Muscle layer of duodenum (tissue), 2 donors: Measurements from ENCODE around the gene KCTD3.

Source experiments
- H3K27ac ChIP-seq: one replicate; pipeline ENCODE4 v1.7.0; 2013; ENCODE audit warnings: mild to moderate bottlenecking, low read length
- H3K27me3 ChIP-seq: one replicate; pipeline ENCODE4 v1.7.0; 2013; ENCODE audit warnings: low read depth, mild to moderate bottlenecking, control low read depth, low read length
- H3K36me3 ChIP-seq, 2 donors: one replicate each; pipeline ENCODE4 v1.7.0; 2013; ENCODE audit warnings: low read length in 2 of 2, control low read depth in 1 of 2, mild to moderate bottlenecking in 1 of 2; ENCODE audit not compliant: insufficient read depth in 2 of 2, control insufficient read depth in 1 of 2
- H3K4me1 ChIP-seq, 2 donors: one replicate each; pipeline ENCODE4 v1.7.0; 2013; ENCODE audit warnings: low read length in 2 of 2, mild to moderate bottlenecking in 2 of 2, control low read depth in 1 of 2, moderate library complexity in 1 of 2; ENCODE audit not compliant: insufficient read depth in 2 of 2, control insufficient read depth in 1 of 2
- H3K4me3 ChIP-seq, 2 donors: one replicate each; pipeline ENCODE4 v1.7.0; 2013; ENCODE audit warnings: low read length in 2 of 2, low read depth in 1 of 2, mild to moderate bottlenecking in 1 of 2
- H3K9me3 ChIP-seq, 2 donors: one replicate each; pipeline ENCODE4 v1.7.0; 2013; ENCODE audit warnings: low read length in 2 of 2, control low read depth in 1 of 2, mild to moderate bottlenecking in 1 of 2; ENCODE audit not compliant: control insufficient read depth in 1 of 2
- donor health status: healthy.

Gene KCTD3

GRCh38 chr1:215643592-215644321 lies 76.7 kb downstream of the KCTD3 start:
- H3K27ac ChIP-seq, result no peak overlapping the region
- H3K4me1 ChIP-seq, result no peaks in the 10 kb centered on the region
- no peak overlapping the region for H3K4me3 ChIP-seq
- no peaks in the 10 kb centered on the region for H3K27me3 ChIP-seq
- no peaks in the 10 kb centered on the region for H3K9me3 ChIP-seq
- H3K36me3 ChIP-seq, result no peaks in the 10 kb centered on the region

GRCh38 chr1:215645182-215645581 lies 78.1 kb downstream of the KCTD3 start:
- H3K4me1 ChIP-seq, result no peaks in the 10 kb centered on the region
- no peak overlapping the region for H3K27ac ChIP-seq

GRCh38 chr1:215645861-215646260 lies 78.8 kb downstream of the KCTD3 start:
- H3K27ac ChIP-seq, result no peak overlapping the region
- no peak overlapping the region for H3K4me3 ChIP-seq
- H3K27me3 ChIP-seq, result no peaks in the 10 kb centered on the region
- H3K36me3 ChIP-seq, result no peaks in the 10 kb centered on the region
- no peaks in the 10 kb centered on the region for H3K9me3 ChIP-seq
- no peaks in the 10 kb centered on the region for H3K4me1 ChIP-seq

More at GRCh38 chr1:215645182-215645581, 78.1 kb downstream of the KCTD3 start:
- no peak overlapping the region for H3K4me3 ChIP-seq
- no peaks in the 10 kb centered on the region for H3K27me3 ChIP-seq
- no peaks in the 10 kb centered on the region for H3K9me3 ChIP-seq
- H3K36me3 ChIP-seq, result no peaks in the 10 kb centered on the region

- no peaks in the 10 kb centered on the region for H3K4me1 ChIP-seq
- H3K36me3 ChIP-seq, result no peaks in the 10 kb centered on the region
- no peak overlapping the region for H3K4me3 ChIP-seq
Observed at GRCh38 chr1:215647738-215648137, 80.6 kb downstream of the KCTD3 start.

GRCh38 chr1:215648957-215649356 lies 81.9 kb downstream of the KCTD3 start:
- Histone ChIP-seq H3K27ac (no peak overlapping the region), H3K4me1 (no peaks in the 10 kb centered on the region), H3K27me3 (no peaks in the 10 kb centered on the region), H3K4me3 (no peak overlapping the region), H3K36me3 (no peaks in the 10 kb centered on the region), H3K9me3 (no peaks in the 10 kb centered on the region)

More at GRCh38 chr1:215647738-215648137, 80.6 kb downstream of the KCTD3 start:
- H3K27ac ChIP-seq, result no peak overlapping the region
- no peaks in the 10 kb centered on the region for H3K9me3 ChIP-seq
- H3K27me3 ChIP-seq, result no peaks in the 10 kb centered on the region

- Histone ChIP-seq H3K36me3 (no peaks in the 10 kb centered on the region), H3K27ac (no peak overlapping the region), H3K4me3 (no peak overlapping the region), H3K4me1 (no peaks in the 10 kb centered on the region), H3K9me3 (no peaks in the 10 kb centered on the region), H3K27me3 (no peaks in the 10 kb centered on the region)
Observed at GRCh38 chr1:215650446-215651149, 83.5 kb downstream of the KCTD3 start.

GRCh38 chr1:215651867-215652266 lies 84.8 kb downstream of the KCTD3 start:
- Histone ChIP-seq H3K27me3 (no peaks in the 10 kb centered on the region), H3K9me3 (no peaks in the 10 kb centered on the region), H3K4me3 (no peak overlapping the region), H3K36me3 (no peaks in the 10 kb centered on the region), H3K27ac (no peak overlapping the region), H3K4me1 (no peaks in the 10 kb centered on the region)

- H3K4me1 ChIP-seq, result no peaks in the 10 kb centered on the region
- no peaks in the 10 kb centered on the region for H3K27me3 ChIP-seq
- H3K27ac ChIP-seq, result no peak overlapping the region
- H3K9me3 ChIP-seq, result no peaks in the 10 kb centered on the region
- H3K36me3 ChIP-seq, result no peaks in the 10 kb centered on the region
- H3K4me3 ChIP-seq, result no peak overlapping the region
Observed at GRCh38 chr1:215652371-215652770, 85.3 kb downstream of the KCTD3 start.

- Histone ChIP-seq H3K27me3 (no peaks in the 10 kb centered on the region), H3K36me3 (no peaks in the 10 kb centered on the region), H3K4me1 (no peaks in the 10 kb centered on the region), H3K4me3 (no peak overlapping the region), H3K27ac (no peak overlapping the region), H3K9me3 (no peaks in the 10 kb centered on the region)
Observed at GRCh38 chr1:215657047-215657446, 89.9 kb downstream of the KCTD3 start.

- Histone ChIP-seq H3K36me3 (no peaks in the 10 kb centered on the region), H3K27ac (no peak overlapping the region), H3K4me3 (no peak overlapping the region), H3K9me3 (no peaks in the 10 kb centered on the region), H3K4me1 (no peaks in the 10 kb centered on the region), H3K27me3 (no peaks in the 10 kb centered on the region)
Observed at GRCh38 chr1:215660259-215660658, 93.2 kb downstream of the KCTD3 start.

GRCh38 chr1:215661033-215661432 lies 93.9 kb downstream of the KCTD3 start:
- no peaks in the 10 kb centered on the region for H3K4me1 ChIP-seq
- no peak overlapping the region for H3K27ac ChIP-seq
- no peaks in the 10 kb centered on the region for H3K27me3 ChIP-seq
- H3K36me3 ChIP-seq, result no peaks in the 10 kb centered on the region
- H3K9me3 ChIP-seq, result no peaks in the 10 kb centered on the region
- no peak overlapping the region for H3K4me3 ChIP-seq
